NCI-H82 treated with DMSO at 0.1 percent for 48 hours (cell line): Measurements from ENCODE around the gene VRK1.
"Not testable (repeated sequence)": the region's sequence is repeated elsewhere in the genome, so short reads cannot be mapped to it uniquely, and the experiment has no call there.

ENCODE experiments used
- DNase-seq: peaks from one replicate; lab custom pipeline; 2025; ENCODE audit not compliant: unreplicated experiment; lab: John Stamatoyannopoulos, UW

Gene VRK1

DNA sequence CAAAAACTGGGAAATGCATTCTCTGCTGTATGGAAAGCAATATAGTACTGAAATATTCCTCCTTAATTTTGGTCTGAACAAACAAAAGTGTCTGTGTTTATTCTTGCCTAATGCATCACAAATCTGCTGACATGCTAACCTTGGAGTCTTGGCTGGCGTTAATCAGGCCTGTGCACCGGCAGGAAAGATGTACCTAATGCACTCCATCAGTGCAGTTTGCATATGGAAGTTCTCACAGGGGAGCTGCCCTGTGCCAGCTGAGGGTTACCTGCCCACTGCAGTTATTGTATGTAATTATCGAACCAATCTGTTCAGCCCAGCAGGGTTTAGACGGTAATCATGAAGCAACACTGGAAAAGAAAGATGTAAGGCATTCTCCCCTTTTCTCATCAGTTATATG is 76.9 kb downstream of the VRK1 start:
- DNase-seq, result no peak

- no peak for DNase-seq
Observed at GRCh38 chr14:96876747-96877146, 79.6 kb downstream of the VRK1 start.

- no peak for DNase-seq
Observed at GRCh38 chr14:96881713-96882112, 84.5 kb downstream of the VRK1 start.

- DNase-seq, result not testable (repeated sequence)
Observed at GRCh38 chr14:96883974-96884373, 86.8 kb downstream of the VRK1 start.

DNA sequence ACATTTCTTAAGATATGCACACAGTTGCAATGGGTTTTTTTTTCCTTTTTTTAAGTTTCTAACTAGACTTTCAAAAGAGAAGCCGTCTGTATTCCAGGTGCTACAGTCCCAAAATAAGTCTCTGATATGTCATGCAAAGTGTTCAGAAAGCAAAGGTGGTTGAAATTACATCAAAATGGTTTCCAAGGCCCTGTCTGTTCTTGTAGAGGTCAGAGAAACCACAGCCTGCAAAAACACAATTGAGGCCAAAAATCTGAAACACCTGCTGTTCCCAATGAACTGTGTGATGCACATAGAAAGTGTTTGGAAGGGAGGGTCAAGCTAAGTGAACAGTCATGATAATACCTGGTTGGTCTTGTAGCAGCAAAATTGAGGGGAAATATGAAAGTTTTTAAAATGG is 91.0 kb downstream of the VRK1 start:
- DNase-seq, result no peak

- peak; percentile 23 for DNase-seq
Observed at GRCh38 chr14:96888593-96888992, 91.4 kb downstream of the VRK1 start.

DNA sequence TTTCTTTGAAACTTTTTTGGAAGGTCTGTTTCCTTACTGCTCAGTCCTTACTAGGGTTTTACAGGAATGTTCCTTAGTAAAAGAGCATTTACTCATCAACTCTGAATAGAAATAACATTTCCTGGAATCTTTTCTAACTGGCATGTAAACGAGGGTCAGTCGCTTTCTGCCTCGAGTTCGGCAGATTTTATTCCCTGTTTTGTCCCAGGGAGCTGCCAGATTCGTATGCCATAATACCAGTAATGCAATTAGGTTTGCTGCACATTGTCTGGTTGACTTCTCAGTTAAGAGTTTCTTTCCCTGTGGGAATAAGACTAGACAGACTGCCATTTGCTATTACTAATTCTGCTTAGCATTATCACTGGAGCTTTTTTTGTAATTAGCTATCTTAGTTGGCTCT is 91.9 kb downstream of the VRK1 start:
- peak; percentile 68 for DNase-seq

DNA sequence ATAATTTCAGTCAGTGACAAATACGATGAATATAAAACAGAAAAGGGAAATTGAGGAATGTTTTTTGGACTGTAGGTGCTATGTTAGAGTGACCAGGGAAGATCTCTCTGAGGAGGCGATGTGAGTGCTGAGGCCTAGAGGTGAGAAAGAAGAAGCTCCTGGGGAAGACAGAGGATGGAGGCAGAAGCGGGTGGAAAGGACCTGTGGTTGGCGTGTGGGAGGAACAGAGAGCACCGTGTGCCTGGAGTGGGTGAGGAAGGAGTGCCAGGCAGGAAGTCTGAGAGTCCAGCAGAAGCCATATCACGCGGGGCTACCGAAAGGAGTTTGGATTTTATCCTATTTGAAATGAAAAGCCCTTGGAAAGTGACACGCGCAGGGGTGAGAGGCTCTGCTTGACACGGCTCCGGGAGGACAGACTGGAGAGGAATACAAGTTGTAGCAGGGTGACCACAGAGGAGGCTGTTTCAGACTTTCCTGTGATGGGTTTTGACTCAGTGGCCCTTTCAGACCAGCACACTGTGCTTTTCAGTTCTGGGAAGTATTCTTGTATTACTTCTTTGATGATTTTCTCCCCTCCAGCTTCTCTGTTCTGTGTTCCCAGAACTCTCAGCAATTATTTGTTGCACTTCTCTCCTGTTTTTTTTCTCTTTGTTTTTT is 96.9 kb downstream of the VRK1 start:
- no peak for DNase-seq

DNA sequence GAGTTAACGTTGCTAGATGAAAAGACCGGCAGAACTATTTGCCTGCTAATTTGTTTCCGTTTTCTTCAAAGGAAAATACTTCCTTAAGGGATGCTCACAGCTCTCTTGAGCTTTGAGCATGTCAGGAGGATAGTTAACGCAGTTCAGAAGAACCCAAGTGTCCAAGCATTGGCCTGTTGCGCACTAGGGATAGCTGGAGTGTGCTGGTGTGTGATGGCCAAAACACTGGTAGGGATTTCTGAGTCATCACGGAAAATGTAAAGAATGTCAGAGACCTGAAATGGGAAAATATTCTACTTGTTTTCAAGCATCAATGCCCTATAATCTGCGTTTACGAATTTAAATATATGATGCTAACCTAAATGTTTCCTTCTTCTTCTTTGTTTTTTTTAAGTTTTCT is 97.8 kb downstream of the VRK1 start:
- DNase-seq, result no peak

DNA sequence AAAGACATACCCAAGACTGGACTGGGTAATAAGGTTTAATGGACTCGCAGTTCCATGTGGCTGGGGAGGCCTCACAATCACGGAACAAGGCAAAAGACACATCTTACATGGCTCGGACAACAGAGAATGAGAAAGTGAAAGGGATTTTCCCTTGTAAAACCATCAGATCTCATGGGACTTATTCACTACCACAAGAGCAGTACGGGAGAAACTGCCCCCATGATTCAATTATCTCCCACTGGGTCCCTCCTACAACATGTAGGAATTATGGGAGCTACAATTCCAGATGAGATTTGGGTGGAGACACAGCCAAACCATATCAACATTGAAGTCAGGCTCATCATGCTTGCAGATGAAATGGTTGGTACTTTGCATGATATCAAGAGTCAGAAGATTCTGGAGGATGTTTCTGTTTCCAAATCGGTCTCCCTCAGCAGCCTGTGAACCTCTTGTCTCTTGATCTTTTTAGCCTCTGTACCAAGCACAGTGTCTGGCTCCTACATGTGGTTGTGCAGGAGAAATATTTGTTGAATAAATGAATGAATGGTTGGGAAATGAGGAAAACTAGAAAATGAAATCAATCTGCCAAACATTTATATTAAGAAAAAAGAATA is 98.6 kb downstream of the VRK1 start:
- no peak for DNase-seq

GRCh38 chr14:96897184-96897583 is 100.0 kb downstream of the VRK1 start:
- DNase-seq, result no peak

GRCh38 chr14:96901227-96901626 is 104.0 kb downstream of the VRK1 start:
- no peak for DNase-seq

- DNase-seq, result no peak
Observed at GRCh38 chr14:96902004-96902403, 104.8 kb downstream of the VRK1 start.

DNA sequence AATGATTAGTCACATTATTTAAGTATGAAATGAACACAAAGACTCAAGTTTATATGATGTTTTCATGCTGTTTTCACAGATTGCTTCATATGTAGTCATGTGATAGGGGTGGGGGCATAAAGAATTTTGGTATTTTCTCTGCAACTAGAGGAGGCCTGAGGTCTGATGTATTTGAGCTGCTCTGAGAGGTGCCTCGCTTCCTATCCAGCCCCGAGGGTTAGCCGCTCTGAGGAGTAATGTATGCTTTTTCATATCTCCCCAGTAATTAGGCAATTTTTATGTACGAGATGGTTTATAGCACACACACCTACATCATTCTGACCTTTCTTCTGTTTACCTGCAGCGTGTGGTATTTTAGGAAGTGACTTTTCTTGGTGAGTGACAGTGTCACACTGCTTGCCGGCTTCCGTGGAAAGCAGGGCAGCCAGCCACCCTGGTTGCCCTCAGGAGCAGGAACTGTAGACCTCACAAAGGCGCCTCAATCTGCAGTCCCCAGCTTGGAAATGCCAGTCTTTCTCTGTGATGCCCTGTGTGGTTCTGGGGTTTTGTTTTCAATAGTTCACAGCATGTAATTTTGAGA is 106.4 kb downstream of the VRK1 start:
- no peak for DNase-seq

GRCh38 chr14:96904201-96904600 is 107.0 kb downstream of the VRK1 start:
- DNase-seq, result no peak

GRCh38 chr14:96905065-96905464 is 107.9 kb downstream of the VRK1 start:
- no peak for DNase-seq

DNA sequence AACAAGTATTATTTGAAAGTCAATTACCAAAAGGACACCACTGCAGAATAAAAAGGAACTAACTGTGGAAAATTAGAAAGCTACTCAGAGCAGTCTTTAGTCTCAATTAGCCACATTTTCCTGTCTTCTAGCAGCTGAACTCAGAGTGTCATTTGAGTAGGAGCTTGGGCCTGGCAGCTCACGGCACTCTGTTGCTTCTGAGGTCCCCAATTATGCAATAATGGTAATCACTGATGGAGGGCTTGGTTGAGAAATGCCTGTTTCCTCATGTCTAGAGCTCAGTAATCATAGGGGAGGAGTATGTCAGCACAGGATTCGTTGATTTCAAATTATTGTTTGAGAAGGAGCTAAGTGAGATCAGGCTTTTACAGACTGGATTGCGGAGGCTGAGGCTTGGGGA is 108.6 kb downstream of the VRK1 start:
- DNase-seq, result no peak

DNA sequence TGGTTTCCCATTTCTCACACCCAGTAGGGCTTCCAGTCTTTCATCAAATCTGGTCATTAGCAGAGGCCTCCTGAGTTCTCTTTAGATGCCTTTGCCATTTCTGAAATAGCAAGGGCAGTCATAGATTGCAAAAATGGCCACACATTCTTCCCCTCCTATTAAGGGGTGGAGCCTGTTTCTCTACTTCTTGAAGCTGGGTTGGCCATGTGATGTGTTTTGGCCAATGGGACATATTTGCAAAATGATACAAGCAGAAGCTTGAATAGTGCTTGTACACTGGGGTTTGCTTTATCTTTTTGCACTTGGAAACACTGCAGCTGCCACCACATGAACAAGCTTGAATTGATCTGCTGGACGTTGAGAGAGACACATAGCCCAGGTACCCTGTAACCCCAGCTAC is 109.3 kb downstream of the VRK1 start:
- DNase-seq, result no peak

- DNase-seq, result no peak
Observed at GRCh38 chr14:96909841-96910364, 112.7 kb downstream of the VRK1 start.

- no peak for DNase-seq
Observed at GRCh38 chr14:96911499-96912149, 114.4 kb downstream of the VRK1 start.

DNA sequence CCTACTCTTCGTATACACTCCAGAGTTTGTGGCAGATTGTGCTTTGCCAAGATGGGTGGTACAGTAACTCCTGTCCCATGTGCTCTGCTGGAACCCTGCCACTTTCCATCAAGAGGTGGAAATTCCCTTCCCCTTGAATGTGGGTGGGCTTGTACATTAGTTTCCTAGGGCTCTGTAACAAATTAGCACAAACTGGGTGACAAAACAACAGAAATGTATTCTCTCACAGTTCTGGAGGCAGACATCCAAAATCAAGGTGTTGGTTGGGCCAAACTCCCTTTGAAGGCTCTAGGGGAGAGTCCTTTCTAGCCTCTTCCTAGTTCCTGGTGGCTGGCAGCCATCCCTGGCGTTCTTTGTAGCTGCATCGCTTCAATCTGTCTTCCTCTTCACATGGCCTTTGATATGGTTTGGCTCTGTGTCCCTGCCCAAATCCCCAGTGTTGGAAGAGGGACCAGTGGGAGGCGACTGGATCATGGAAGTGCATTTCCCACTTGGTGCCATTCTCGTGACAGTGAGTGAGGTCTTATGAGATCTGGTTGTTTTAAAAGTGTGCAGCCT is 117.5 kb downstream of the VRK1 start:
- no peak for DNase-seq

GRCh38 chr14:96915478-96915877 is 118.3 kb downstream of the VRK1 start:
- no peak for DNase-seq
